ENCODE data around the gene MAEA.

The MAEA gene

GRCh38 chr4:1250527-1250812 is 39.2 kb upstream of the MAEA start:
- DNase-seq = no peak

- no peak for DNase-seq
Observed at GRCh38 chr4:1250921-1251772, 38.5 kb upstream of the MAEA start.

- no peak for DNase-seq
Observed at GRCh38 chr4:1251773-1252066, 38.0 kb upstream of the MAEA start.

GRCh38 chr4:1252928-1253492 is 36.7 kb upstream of the MAEA start:
- DNase-seq = no peak

GRCh38 chr4:1253831-1254230 is 35.9 kb upstream of the MAEA start:
- peak; percentile 40 for DNase-seq

- DNase-seq = no peak
Observed at GRCh38 chr4:1255151-1255550, 34.5 kb upstream of the MAEA start.

- no peak for DNase-seq
Observed at GRCh38 chr4:1255699-1256098, 34.0 kb upstream of the MAEA start.

- no peak for DNase-seq
Observed at GRCh38 chr4:1258457-1258856, 31.2 kb upstream of the MAEA start.

- no peak for DNase-seq
Observed at GRCh38 chr4:1259966-1260365, 29.7 kb upstream of the MAEA start.

- no peak for DNase-seq
Observed at GRCh38 chr4:1260418-1261106, 29.1 kb upstream of the MAEA start.

GRCh38 chr4:1261107-1261928 is 28.4 kb upstream of the MAEA start:
- no peak for DNase-seq

GRCh38 chr4:1264942-1265341 is 24.7 kb upstream of the MAEA start:
- DNase-seq = no peak

- DNase-seq = no peak
Observed at GRCh38 chr4:1265351-1265750, 24.3 kb upstream of the MAEA start.

GRCh38 chr4:1266881-1267763 is 22.6 kb upstream of the MAEA start:
- no peak for DNase-seq

- no peak for DNase-seq
Observed at GRCh38 chr4:1269209-1269608, 20.5 kb upstream of the MAEA start.

- DNase-seq = no peak
Observed at GRCh38 chr4:1271686-1272085, 18.0 kb upstream of the MAEA start.

GRCh38 chr4:1274871-1275270 is 14.8 kb upstream of the MAEA start:
- DNase-seq = no peak

GRCh38 chr4:1276984-1277383 is 12.7 kb upstream of the MAEA start:
- DNase-seq = no peak

GRCh38 chr4:1277667-1278665 is 11.7 kb upstream of the MAEA start:
- DNase-seq = no peak

GRCh38 chr4:1279253-1279652 is 10.4 kb upstream of the MAEA start:
- no peak for DNase-seq

- no peak for DNase-seq
Observed at GRCh38 chr4:1283711-1284110, 6.0 kb upstream of the MAEA start.

Measured in CD4-positive, alpha-beta T cell treated with Interleukin-17A for 4 hours (primary cell).